Suprapubic skin (tissue), 4 donors: Measurements from ENCODE around the gene KCNG4. TPM values are rescaled to one million over a fixed set of nuclear protein-coding genes. Genes with fewer than 3 reads are reported as not detected.

Experiments
- DNase-seq, 2 donors: peaks; one replicate each; pipeline ENCODE4 v3.0.0-alpha.2; 2019; ENCODE audit warnings: low spot score in 2 of 2
- H3K27ac ChIP-seq: fragments of 200-600 bp; sonication (generic); one replicate; pipeline ENCODE4 v1.5.1; 2019
- H3K27me3 ChIP-seq: fragments of 200-600 bp; sonication (generic); one replicate; pipeline ENCODE4 v1.5.1; 2019
- H3K36me3 ChIP-seq: fragments of 200-600 bp; sonication (generic); one replicate; pipeline ENCODE4 v1.5.1; 2019
- H3K4me1 ChIP-seq: fragments of 200-600 bp; sonication (generic); one replicate; pipeline ENCODE4 v1.5.1; 2019
- H3K4me3 ChIP-seq: fragments of 200-600 bp; sonication (generic); one replicate; pipeline ENCODE4 v1.5.1; 2019; ENCODE audit warnings: mild to moderate bottlenecking
- H3K9me3 ChIP-seq: fragments of 200-600 bp; sonication (generic); one replicate; pipeline ENCODE4 v1.5.1; 2019
- EP300 ChIP-seq: sonication (generic); formaldehyde crosslinking; IDR thresholded peaks from one replicate; pipeline ENCODE4 v1.6.1; 2017; ENCODE audit warnings: antibody characterized with exemption
- POLR2A ChIP-seq, 2 donors: fragments of 450-650 bp; IDR thresholded peaks; one replicate each; pipeline ENCODE4 v1.6.1; 2017; ENCODE audit warnings: antibody characterized with exemption in 2 of 2, mild to moderate bottlenecking in 2 of 2, moderate library complexity in 2 of 2
- POLR2AphosphoS5 ChIP-seq, 3 donors: sonication (generic); formaldehyde crosslinking; IDR thresholded peaks; one replicate each; pipeline ENCODE4 v1.6.1; 2017; ENCODE audit warnings: antibody characterized with exemption in 3 of 3
- WGBS: methylation state at CpG from one replicate; pipeline ENCODE4 v1.1.5; 2018; 5-methylcytosine and 5-hydroxymethylcytosine counted together
- total RNA-seq, 4 donors: library from RNA; depleted of rRNA; stranded (reverse); fragments of >200 nt; gene quantifications; one replicate each; pipeline ENCODE4 v1.1.0, GENCODE V29; 2016
- TF ChIP-seq, protein P1 (sequence below), 2 donors: fragments of 200-600 bp in 1 of 2; fragments of 450-650 bp in 1 of 2; sonication (generic) in 1 of 2; IDR thresholded peaks; one replicate each; pipeline ENCODE4 v1.5.1; 2016 to 2019; ENCODE audit warnings: antibody characterized with exemption in 2 of 2, mild to moderate bottlenecking in 1 of 2, moderate library complexity in 1 of 2

Gene KCNG4, protein sequence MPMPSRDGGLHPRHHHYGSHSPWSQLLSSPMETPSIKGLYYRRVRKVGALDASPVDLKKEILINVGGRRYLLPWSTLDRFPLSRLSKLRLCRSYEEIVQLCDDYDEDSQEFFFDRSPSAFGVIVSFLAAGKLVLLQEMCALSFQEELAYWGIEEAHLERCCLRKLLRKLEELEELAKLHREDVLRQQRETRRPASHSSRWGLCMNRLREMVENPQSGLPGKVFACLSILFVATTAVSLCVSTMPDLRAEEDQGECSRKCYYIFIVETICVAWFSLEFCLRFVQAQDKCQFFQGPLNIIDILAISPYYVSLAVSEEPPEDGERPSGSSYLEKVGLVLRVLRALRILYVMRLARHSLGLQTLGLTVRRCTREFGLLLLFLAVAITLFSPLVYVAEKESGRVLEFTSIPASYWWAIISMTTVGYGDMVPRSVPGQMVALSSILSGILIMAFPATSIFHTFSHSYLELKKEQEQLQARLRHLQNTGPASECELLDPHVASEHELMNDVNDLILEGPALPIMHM
- total RNA-seq, result not detected

DNA sequence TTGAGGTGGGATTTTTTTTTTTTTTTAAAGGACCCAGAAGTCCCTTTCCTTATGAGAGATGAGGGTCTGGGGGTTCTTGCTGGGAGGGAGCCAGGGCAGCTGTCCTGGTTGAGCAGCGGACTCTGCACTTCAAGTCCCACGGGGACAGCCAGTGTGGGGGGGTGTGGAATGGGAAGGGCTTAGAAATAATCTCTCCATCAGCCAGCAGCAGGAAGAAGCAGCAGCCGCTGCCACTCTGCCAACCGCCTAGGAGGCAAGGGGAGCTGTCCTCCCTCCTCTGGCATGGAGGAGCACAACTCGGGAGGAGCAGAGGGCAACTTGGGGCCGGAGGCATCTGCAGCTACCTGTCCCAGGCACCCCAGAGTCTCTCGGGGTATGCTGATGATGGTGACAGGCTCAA is at the start of gene KCNG4:
KCNG4 (minus strand) TSS at position 104 of the 400 bp plus-strand sequence. CDS start 2,527 bp downstream, outside the sequence.
- Histone ChIP-seq H3K4me1 (peaks cover 4% of the 10 kb centered on the region), H3K27ac (no peak within 1 kb of the TSS), H3K9me3 (no peaks in the 10 kb centered on the region), H3K36me3 (no peaks in the 10 kb centered on the region), H3K4me3 (no peak within 1 kb of the TSS), H3K27me3 (peaks cover 17% of the 10 kb centered on the region)
- 20% methylated on average over 1 of the region's 7 CpGs for WGBS
- DNase-seq, result no peak
- TF ChIP-seq, protein P1, sequence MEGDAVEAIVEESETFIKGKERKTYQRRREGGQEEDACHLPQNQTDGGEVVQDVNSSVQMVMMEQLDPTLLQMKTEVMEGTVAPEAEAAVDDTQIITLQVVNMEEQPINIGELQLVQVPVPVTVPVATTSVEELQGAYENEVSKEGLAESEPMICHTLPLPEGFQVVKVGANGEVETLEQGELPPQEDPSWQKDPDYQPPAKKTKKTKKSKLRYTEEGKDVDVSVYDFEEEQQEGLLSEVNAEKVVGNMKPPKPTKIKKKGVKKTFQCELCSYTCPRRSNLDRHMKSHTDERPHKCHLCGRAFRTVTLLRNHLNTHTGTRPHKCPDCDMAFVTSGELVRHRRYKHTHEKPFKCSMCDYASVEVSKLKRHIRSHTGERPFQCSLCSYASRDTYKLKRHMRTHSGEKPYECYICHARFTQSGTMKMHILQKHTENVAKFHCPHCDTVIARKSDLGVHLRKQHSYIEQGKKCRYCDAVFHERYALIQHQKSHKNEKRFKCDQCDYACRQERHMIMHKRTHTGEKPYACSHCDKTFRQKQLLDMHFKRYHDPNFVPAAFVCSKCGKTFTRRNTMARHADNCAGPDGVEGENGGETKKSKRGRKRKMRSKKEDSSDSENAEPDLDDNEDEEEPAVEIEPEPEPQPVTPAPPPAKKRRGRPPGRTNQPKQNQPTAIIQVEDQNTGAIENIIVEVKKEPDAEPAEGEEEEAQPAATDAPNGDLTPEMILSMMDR (IDR thresholded peaks at IDR 0.05), result no peak
- TF ChIP-seq POLR2A (IDR thresholded peaks at IDR 0.05) (no peak), EP300 (no peak), POLR2AphosphoS5 (IDR thresholded peaks at IDR 0.05) (no peak)

DNA sequence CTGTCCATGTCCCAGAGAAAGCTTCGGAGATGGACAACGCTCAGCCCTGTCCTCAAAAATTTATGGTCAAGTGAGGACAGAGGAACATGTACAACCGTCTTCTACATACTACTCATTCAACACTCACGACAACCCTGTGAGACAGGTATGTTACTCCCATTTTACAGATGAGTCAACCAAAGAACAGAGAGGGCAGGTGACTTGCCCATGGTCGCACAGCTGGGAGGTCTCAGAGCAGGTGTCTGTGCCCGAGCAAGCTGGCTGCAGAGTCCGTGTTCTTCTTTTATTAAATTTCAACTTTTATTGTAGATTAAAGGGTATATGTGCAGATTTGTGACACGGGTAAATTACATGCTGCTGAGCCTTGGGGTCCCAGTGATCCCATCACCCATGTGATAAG is 49.1 kb upstream of the KCNG4 start:
- H3K36me3 ChIP-seq, result no peaks in the 10 kb centered on the region
- TF ChIP-seq POLR2A (IDR thresholded peaks at IDR 0.05) (no peak), EP300 (no peak), POLR2AphosphoS5 (IDR thresholded peaks at IDR 0.05) (no peak)
- TF ChIP-seq, protein P1 (IDR thresholded peaks at IDR 0.05), result no peak
- no peak overlapping the region for H3K27ac ChIP-seq
- DNase-seq, result no peak
- H3K9me3 ChIP-seq, result no peaks in the 10 kb centered on the region
- 72% methylated on average over 8 of the region's 8 CpGs for WGBS
- no peaks in the 10 kb centered on the region for H3K27me3 ChIP-seq
- no peak overlapping the region for H3K4me3 ChIP-seq
- peaks cover 28% of the 10 kb centered on the region for H3K4me1 ChIP-seq

DNA sequence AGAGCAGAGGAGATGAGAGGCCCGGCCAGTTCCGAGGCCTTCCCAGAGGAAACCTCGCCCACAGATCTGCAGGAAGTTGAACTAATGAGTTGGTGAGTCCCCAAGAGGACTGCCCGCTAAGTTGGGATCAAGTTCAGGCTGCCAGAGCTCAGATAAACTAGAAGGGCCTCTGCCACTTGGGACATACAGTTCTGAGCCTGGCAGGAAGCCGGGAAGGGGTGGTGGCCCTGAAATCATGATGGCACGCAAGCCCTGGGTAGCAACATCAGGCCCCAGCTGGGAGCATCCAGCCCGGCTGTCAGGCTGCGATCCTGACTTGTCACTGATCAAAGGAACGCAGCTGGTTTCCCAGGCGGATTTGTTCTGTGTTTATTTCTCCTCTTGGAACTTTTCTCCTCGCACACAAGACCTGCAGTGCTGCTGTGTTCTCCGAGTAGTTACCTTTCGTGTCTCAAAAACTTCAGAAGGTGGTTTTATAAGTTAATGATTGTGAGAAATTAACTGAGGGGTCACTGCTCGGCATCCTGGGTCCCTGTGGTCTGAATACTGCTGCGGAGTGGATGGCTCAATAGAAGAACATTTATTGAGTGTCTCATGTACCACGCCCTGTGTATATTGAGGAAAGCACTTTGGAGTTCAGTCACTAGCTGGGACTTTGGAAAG is 46.9 kb upstream of the KCNG4 start:
- H3K27ac ChIP-seq, result no peak overlapping the region
- H3K27me3 ChIP-seq, result no peaks in the 10 kb centered on the region
- no peaks in the 10 kb centered on the region for H3K9me3 ChIP-seq
- TF ChIP-seq POLR2AphosphoS5 (IDR thresholded peaks at IDR 0.05), result no peak
- TF ChIP-seq POLR2A (IDR thresholded peaks at IDR 0.05), result no peak
- no peak for TF ChIP-seq EP300
- TF ChIP-seq, protein P1 (IDR thresholded peaks at IDR 0.05), result no peak
- WGBS, result 60% methylated on average over 16 of the region's 16 CpGs
- no peaks in the 10 kb centered on the region for H3K36me3 ChIP-seq
- H3K4me1 ChIP-seq, result peaks cover 18% of the 10 kb centered on the region
- H3K4me3 ChIP-seq, result no peak overlapping the region
- DNase-seq, result no peak

DNA sequence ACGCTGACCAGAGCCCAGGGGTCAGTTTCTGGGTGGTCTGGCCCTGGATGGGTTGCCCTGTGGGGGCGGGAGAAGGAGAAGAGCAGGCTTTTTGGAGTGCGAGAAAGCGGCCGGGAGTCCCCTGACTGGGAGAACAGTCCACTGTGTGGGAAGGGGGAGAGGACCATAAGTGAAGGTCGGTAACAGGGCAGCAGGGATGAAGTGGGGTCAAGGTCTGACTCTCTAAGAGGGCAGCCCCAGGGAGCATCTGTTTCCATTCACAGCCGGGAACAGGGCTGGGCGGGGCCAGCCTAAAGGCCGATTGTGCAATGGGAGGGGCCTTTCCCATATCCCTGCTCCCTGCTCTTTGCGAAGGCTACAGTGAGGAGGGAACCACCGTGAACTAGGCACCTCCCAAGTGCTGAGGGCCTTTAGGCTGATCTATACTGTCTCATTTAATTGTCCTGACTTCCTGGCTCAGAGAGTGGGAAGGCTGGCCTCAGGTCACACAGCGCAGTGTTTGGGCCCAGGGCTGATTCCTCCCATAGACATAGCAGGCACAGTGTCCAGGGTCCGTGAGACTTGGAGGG is 44.4 kb upstream of the KCNG4 start:
- no peak for DNase-seq
- H3K36me3 ChIP-seq, result no peaks in the 10 kb centered on the region
- whole genome bisulfite sequencing, result 34% methylated on average over 13 of the region's 13 CpGs

More for the DNA sequence above, 44.4 kb upstream of the KCNG4 start:
- Histone ChIP-seq H3K27me3 (no peaks in the 10 kb centered on the region), H3K9me3 (no peaks in the 10 kb centered on the region), H3K27ac (no peak overlapping the region), H3K4me3 (no peak overlapping the region), H3K4me1 (peaks cover 15% of the 10 kb centered on the region)
- TF ChIP-seq POLR2A (IDR thresholded peaks at IDR 0.05) (no peak), EP300 (no peak), POLR2AphosphoS5 (IDR thresholded peaks at IDR 0.05) (no peak)
- TF ChIP-seq, protein P1 (IDR thresholded peaks at IDR 0.05), result no peak
